ENCODE data around the gene RGS16.

RGS16 gene

GRCh38 chr1:182603646-182604174, 479 bp downstream of the RGS16 start:
- no peak for DNase-seq

DNA sequence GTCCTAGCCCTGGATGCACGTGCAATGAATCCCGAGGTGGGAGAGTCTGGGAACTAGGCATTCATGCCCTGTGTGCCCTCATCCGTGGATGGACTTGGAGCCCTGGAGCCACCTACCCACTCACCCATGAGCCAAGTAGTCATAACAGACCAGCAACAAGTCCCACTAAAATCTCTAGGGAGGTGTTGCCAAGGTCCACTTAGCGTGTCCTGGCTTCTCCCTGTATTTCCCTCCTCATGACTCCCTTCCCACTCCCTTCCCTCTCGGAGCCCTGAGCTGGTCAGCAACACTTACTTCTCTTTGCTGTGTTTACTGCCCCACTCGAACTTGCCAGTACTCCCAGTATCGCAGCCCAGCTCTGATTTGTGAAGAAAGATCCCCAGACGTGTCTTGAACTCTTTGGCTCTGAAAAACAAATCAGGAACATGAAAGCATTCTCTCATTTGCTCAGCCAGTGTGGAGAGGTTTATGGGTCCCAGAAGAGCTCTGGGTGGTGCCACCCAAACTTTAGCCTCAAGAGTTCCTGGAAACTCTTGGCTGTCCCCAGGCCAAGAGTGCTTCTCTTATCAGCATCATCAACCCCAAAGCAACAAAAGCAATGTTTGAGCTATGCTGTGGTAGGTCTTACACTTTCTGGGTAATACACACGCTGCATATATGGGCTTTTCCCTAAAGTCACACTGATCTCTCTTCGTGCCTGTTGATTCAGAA, 1.1 kb downstream of the RGS16 start:
- no peak for DNase-seq

DNA sequence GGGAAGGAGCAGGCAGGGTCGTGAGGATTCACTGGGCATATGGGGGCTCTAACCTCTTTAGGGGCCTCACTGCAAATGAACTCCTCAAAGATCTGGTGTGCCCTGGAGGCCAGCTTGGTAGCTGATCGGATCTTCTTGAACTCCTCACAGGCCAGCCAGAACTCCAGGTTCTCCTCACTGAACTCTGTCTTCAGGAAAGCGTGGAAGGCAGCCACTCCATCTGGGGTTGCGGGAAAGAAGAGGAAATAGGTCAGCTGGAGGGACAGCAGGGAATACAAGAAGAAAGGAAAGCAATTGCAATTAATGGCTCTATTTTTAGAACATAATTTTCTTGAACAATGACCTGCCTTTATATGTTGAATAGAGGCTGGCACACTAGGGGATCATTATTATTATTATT, 2.3 kb downstream of the RGS16 start:
- DNase-seq = no peak

DNA sequence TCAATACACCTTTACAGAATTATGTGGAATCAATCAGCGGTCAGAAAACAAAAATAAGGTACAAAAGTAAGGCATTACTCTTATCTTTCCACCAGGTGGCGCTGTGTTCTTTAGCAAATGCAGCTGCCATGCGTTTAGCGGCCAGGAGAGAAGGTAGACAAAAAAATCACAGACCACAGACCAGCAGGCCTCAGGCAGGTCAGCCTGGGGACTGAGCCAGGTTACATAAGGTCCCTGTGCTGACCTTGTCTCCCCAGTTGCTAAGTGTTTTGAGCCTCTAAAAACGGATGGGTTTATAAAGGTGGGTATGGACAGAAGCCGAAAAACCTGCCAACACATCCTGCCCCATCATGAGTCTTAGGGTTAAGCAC, 2.8 kb downstream of the RGS16 start:
- peak; percentile 72 for DNase-seq

- no peak for DNase-seq
Measured at GRCh38 chr1:182600745-182601415, 3.3 kb downstream of the RGS16 start.

DNA sequence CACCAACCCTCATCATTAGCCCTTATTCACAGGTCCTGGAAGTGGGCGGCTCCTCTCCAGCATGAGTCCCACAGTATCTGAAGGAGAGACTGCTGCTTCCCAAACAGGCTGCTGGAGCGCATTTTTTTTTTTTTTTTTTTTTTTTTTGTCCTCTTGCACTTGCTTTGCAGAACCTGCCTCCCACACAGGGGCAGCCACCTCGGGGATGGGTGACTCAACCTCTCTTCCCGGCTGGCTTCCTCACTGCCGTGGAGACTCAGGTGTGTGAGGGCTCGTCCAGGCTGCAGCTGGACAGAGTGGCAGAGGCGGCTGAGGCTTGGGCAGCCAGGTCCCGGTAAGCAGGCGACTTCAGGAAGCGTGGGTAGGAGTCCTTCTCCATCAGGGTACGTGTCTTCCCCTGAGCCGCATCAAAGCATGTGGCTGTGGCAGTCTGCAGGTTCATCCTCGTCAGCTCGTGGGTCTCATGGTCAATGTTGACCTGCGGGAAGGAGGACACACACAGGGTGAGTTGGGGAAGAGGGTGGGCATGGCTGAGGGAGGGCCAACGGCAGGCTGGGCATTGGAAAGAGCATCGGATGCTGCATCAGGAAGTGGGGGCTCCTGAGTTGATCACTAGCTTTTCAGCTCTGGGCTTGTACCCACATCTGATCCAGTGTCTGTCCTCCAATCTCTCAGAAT, 4.0 kb downstream of the RGS16 start:
- DNase-seq = no peak

GRCh38 chr1:182599339-182599738, 4.8 kb downstream of the RGS16 start:
- no peak for DNase-seq

DNA sequence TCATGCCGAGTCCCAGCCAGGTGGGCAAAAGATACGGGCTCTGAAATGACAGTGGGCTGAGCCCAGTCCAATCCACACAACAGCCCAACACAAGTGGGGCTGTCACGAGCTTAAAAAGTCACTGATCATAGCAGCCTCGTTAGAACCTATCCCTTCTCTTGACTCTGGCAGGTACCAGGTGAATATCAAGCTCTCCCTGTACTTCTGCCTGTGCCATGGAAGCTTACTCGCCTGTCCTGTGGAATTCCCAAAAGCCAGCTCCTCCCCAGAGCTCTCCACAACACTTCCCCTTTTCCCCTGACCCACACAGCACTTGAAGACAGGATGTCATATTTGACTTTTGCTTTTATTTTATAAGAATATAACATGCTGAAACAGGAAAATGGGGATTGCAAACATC, 5.9 kb downstream of the RGS16 start:
- DNase-seq = peak; percentile 67

DNA sequence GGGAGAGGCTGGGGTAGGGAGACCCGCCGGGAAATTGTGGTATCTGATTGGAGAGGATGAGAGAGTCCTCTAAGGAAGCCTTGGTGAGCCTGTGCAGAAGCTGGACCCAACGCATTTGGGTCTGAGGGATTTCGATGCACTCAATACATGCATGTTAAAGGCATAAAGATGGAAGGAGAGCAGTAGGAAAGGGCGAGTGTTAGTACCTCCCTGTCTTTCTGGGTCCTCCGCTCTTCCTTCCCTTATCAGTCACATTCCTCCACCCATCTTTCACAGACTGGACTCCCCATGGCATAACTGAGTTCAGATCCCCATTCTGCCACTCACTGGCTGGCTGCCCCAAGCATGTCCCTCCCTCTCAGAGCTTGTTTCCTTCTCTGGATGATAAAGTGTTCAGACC, 7.3 kb downstream of the RGS16 start:
- DNase-seq = no peak

- DNase-seq = peak; percentile 74
Measured at GRCh38 chr1:182595641-182596240, 8.4 kb downstream of the RGS16 start.

- no peak for DNase-seq
Measured at GRCh38 chr1:182589931-182590330, 14.3 kb downstream of the RGS16 start.

DNA sequence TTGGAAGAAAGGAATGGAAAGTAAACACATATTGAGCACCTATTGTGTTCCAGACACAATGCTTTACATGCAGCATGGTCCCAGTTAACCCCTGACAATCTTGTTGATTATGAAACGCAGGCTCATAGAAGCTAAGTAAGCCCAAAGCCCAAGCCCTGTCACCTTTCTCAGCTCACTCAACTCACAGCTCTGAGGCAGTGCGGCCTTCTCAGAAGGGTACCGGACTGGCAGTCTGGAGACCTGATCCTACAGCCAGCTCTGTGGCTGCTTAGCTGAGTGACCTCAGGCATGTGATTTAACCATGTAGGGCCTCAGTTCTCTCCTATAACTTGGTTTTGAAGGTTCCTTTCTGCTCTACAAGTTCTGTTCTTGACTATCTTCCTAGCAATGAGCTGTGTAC, 14.7 kb downstream of the RGS16 start:
- no peak for DNase-seq

DNA sequence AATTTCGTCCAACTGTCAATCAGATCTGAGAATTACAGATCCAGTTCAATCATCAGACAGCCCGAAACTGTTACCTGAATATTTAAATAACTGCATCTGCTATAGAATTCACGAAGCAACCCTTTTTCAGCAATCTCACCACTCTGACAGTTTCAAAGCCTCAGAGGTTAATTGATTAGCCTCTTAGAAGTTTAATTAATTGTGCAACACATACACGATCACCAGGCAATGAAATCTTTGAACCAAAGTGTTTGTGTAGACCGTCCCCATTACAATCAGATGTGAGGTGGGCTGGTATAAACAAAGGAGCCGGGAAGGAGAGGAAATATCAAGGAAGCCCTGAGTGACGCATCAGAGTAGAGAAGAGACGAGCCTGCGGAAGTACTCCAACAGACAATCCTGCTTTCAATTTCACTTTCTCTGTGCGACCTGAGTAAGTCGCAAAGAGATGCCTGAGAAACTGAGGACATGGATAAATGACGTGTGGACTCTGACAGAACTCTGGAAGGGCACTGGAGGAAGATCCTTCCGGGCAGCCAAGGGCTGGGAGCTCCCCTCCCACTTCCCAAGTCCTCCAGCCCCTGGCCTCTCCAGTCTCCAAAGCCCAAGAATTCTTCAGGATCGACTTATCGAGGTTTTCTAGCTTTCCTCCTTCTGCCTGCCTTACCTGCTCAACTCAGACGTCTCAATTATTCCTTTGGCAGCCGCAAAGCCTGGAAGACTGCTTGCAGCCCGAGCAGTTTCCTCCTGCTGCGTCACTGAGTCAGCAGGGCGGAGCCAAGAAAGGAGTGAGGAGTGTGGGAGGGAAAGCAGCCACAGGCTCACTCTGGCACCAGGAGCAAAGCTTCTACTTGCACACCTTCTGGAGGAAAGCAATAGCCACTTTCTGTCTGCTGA, 15.4 kb downstream of the RGS16 start, which contains the start of gene RNASEL:
Gene RNASEL (minus strand): TSS at position 757 of the 897 bp plus-strand sequence. CDS start 2,450 bp downstream, outside the sequence.
- DNase-seq = peak; percentile 91

GRCh38 chr1:182587666-182588499, 16.3 kb downstream of the RGS16 start:
- no peak for DNase-seq

- DNase-seq = peak; percentile 66
Measured at GRCh38 chr1:182587093-182587492, 17.1 kb downstream of the RGS16 start.

- DNase-seq = peak; percentile 33
Measured at GRCh38 chr1:182586380-182586779, 17.8 kb downstream of the RGS16 start.

DNA sequence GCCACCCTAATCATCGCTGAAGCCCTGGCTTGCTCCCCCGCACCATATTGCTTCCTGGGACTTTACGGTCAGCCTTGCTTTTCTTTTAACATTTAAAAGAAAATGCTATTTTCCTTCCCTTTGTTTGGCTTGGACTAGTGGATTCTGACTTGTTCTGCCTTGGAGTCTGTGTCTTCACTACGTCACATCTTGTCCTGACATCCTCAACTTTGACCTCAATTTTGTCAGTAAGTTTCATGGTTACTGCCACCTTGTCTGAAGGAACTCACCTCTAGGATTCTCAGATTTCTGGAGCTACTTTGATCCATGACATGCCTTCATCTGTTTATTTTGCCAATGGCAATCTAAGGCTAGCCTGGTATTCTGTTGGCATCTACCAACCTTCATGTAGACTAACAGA, 19.4 kb downstream of the RGS16 start:
- DNase-seq = no peak

DNA sequence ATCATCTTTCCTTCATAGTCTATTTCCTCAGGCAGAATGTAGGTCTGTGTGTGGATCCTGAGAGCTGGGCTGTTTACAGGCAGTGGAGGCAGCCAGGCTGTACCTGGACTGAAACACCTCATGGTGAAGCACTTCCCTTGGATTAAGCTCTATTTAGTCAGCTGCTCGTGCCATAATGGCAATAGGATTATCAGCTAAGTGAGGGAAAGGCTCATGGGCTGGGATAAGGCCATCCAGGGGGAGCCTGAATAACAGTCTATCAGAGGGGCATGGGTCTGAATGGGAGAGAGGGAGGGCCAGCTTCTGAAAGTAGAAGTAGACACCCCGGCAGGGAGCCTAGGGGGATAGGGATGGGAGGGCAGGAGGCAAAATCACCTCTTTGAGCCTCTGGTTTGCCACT, 23.5 kb downstream of the RGS16 start:
- DNase-seq = no peak

- DNase-seq = no peak
Measured at GRCh38 chr1:182575540-182576149, 28.5 kb downstream of the RGS16 start.

GRCh38 chr1:182574156-182574555, 30.0 kb downstream of the RGS16 start:
- no peak for DNase-seq

- no peak for DNase-seq
Measured at GRCh38 chr1:182570611-182570970, 33.6 kb downstream of the RGS16 start.

Data from inflammatory macrophage treated with lipopolysaccharide for 4 hours (primary cell).